OCI-LY7 (cell line): ENCODE measurements around the gene ZNF385D.

Experiments
- EZH2phosphoT487 ChIP-seq: fragments of 200-600 bp; sonication (generic); IDR thresholded peaks from 2 replicates; pipeline ENCODE4 v1.6.1; 2018; ENCODE audit warnings: low read depth, borderline replicate concordance, mild to moderate bottlenecking, mixed run types, antibody characterized with exemption, low read length, moderate library complexity, mixed read lengths
- TF ChIP-seq, protein P1 (sequence below): fragments of 200-600 bp; sonication (generic); conservative IDR thresholded peaks from 2 replicates; pipeline ENCODE4 v1.5.1; 2014; ENCODE audit warnings: mild to moderate bottlenecking, antibody characterized with exemption, low read length, moderate library complexity, mixed read lengths

DNA sequence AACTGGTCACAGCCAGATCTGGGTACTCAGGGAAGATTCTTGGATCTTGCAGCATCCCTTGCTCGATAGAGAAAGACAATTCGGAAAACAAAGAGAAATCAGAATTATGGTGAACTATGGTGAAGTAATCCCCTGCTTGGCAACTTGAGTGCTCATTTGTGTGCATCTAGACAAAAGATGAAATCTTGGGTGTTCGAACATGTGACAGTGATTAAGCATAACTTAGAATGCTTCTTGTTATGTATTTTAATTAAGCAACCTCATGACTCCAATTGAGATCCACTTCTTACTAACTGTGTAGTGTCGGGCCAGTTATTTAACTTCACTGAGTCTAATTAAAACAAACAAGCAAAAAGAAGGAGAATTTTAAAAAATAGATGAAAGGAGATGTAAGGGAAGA lies 56.5 kb downstream of the ZNF385D start:
- TF ChIP-seq, protein P1, sequence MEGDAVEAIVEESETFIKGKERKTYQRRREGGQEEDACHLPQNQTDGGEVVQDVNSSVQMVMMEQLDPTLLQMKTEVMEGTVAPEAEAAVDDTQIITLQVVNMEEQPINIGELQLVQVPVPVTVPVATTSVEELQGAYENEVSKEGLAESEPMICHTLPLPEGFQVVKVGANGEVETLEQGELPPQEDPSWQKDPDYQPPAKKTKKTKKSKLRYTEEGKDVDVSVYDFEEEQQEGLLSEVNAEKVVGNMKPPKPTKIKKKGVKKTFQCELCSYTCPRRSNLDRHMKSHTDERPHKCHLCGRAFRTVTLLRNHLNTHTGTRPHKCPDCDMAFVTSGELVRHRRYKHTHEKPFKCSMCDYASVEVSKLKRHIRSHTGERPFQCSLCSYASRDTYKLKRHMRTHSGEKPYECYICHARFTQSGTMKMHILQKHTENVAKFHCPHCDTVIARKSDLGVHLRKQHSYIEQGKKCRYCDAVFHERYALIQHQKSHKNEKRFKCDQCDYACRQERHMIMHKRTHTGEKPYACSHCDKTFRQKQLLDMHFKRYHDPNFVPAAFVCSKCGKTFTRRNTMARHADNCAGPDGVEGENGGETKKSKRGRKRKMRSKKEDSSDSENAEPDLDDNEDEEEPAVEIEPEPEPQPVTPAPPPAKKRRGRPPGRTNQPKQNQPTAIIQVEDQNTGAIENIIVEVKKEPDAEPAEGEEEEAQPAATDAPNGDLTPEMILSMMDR = no peak
- TF ChIP-seq EZH2phosphoT487 = no peak
